HepG2 (cell line): ENCODE data around the gene EDEM3. TPM values are rescaled to one million over a fixed set of nuclear protein-coding genes. Genes with fewer than 3 reads are reported as not detected.

Source experiments
- ATAC-seq: fragments of 200-7000 bp; cut with Tn5 transposase; 3 replicates; pipeline ENCODE4 v1.9.1; 2020; ENCODE audit warnings: mild to moderate bottlenecking, moderate library complexity
- BruUV-seq: library from RNA; stranded (reverse); fragments of 400-500 nt; replicated peaks from 2 replicates; lab custom pipeline; 2021; lab: Mats Ljungman, UMichigan
- CTCF ChIA-PET: fragments of 300-600 bp; formaldehyde crosslinking; extraction: SDS; loops from one replicate; lab custom pipeline; 2021; ENCODE audit warnings: low total read pairs, inconsistent platforms, low intra/inter-chr PET ratio; lab: Yijun Ruan, JAX
- POLR2A ChIA-PET: fragments of 350-600 bp; sonication (Branson Sonifier 250); formaldehyde crosslinking; loops from one replicate; lab custom pipeline; 2020; ENCODE audit warnings: antibody characterized with exemption, inconsistent platforms; lab: Yijun Ruan, JAX
- DNase-seq: peaks from one replicate; pipeline ENCODE4 v3.0.0-alpha.2; 2015; ENCODE audit warnings: low spot score
- FAIRE-seq: peaks from 3 replicates; lab custom pipeline; 2011; peaks lifted over from hg19 to GRCh38; lab: Jason Lieb, UNC
- H2AFZ ChIP-seq: one replicate; pipeline ENCODE4 v1.6.1; 2011; ENCODE audit warnings: low read length, inconsistent platforms
- H3K27ac ChIP-seq: fragments of 300-600 bp; 3 replicates; pipeline ENCODE4 v1.8.0; 2011; ENCODE audit warnings: mixed run types, mild to moderate bottlenecking, mixed read lengths, low read length, inconsistent platforms; ENCODE audit not compliant: insufficient read depth; ENCODE audit errors: extremely low read length
- H3K27me3 ChIP-seq, 2 experiments: fragments of 200-600 bp in 1 of 2; 2 replicates in 1 of 2; 3 replicates in 1 of 2; pipeline versions ENCODE4 v1.6.0 to v1.8.0; 2011; ENCODE audit warnings: low read length in 2 of 2, mild to moderate bottlenecking in 2 of 2, moderate library complexity in 2 of 2, inconsistent platforms in 1 of 2; ENCODE audit not compliant: insufficient read depth in 2 of 2, control insufficient read depth in 1 of 2
- H3K36me3 ChIP-seq, 2 experiments: fragments of 200-600 bp in 1 of 2; replicated peaks in 1 of 2; 2 replicates in 1 of 2; 3 replicates in 1 of 2; pipeline versions ENCODE4 v1.5.1 to v1.8.0; 2011; ENCODE audit warnings: low read length in 2 of 2, inconsistent platforms in 1 of 2; ENCODE audit not compliant: insufficient read depth in 2 of 2, control insufficient read depth in 1 of 2
- H3K4me1 ChIP-seq: 2 replicates; pipeline ENCODE4 v1.5.1; 2012; ENCODE audit warnings: low read length, inconsistent platforms; ENCODE audit not compliant: insufficient read depth
- H3K4me2 ChIP-seq: 2 replicates; pipeline ENCODE4 v1.6.0; 2011; ENCODE audit warnings: low read depth, low read length, inconsistent platforms
- H3K4me3 ChIP-seq, 3 experiments: fragments of 200-600 bp in 1 of 3; sonication (generic), shearing (Covaris generic) in 1 of 3; replicated peaks in 1 of 3; 2 replicates each; pipeline ENCODE4 v1.5.1; 2011 to 2016; ENCODE audit warnings: low read length in 3 of 3, inconsistent platforms in 2 of 3, low read depth in 2 of 3, mild to moderate bottlenecking in 2 of 3, control low read depth in 1 of 3, mixed read lengths in 1 of 3; ENCODE audit not compliant: insufficient read depth in 1 of 3
- H3K79me2 ChIP-seq: one replicate; pipeline ENCODE4 v1.6.1; 2011; ENCODE audit warnings: low read length, inconsistent platforms; ENCODE audit not compliant: insufficient read depth
- H3K9ac ChIP-seq: 2 replicates; pipeline ENCODE4 v1.6.0; 2011; ENCODE audit warnings: mild to moderate bottlenecking, low read depth, low read length, inconsistent platforms; ENCODE audit not compliant: insufficient read depth
- H3K9me3 ChIP-seq: 2 replicates; pipeline ENCODE4 v1.5.1; 2012; ENCODE audit warnings: mild to moderate bottlenecking, low read length
- H4K20me1 ChIP-seq: 2 replicates; pipeline ENCODE4 v1.6.0; 2011; ENCODE audit warnings: inconsistent platforms, mild to moderate bottlenecking, low read length, moderate library complexity; ENCODE audit not compliant: insufficient read depth
- ELF3 ChIP-seq: IDR thresholded peaks from 2 replicates; pipeline ENCODE4 v1.6.1; 2016; ENCODE audit warnings: missing genetic modification reagents, missing compliant biosample characterization
- HIC2 ChIP-seq: sonication (generic); formaldehyde crosslinking; IDR thresholded peaks from 2 replicates; pipeline ENCODE4 v1.9.0; 2022; ENCODE audit warnings: low read depth, missing genetic modification reagents
- KAT2B ChIP-seq: fragments of 150-350 bp; IDR thresholded peaks from 2 replicates; pipeline ENCODE4 v1.6.1; 2014; ENCODE audit warnings: low read depth, low read length, borderline replicate concordance
- MLXIP ChIP-seq: sonication (generic); formaldehyde crosslinking; IDR thresholded peaks from 2 replicates; pipeline ENCODE4 v1.9.0; 2021; ENCODE audit warnings: missing genetic modification reagents, borderline replicate concordance
- RBAK ChIP-seq: sonication (generic); formaldehyde crosslinking; IDR thresholded peaks from 2 replicates; pipeline ENCODE4 v1.5.1; 2020; ENCODE audit warnings: mild to moderate bottlenecking, missing genetic modification reagents
- SRSF1 ChIP-seq: fragments of 200-400 bp; formaldehyde crosslinking; optimal IDR thresholded peaks from 2 replicates; pipeline ENCODE3; 2017; ENCODE audit warnings: mild to moderate bottlenecking, low read depth, low read length, moderate library complexity
- SYNCRIP ChIP-seq: fragments of 200-400 bp; formaldehyde crosslinking; IDR thresholded peaks from 2 replicates; pipeline ENCODE4 v1.6.1; 2018; ENCODE audit warnings: mild to moderate bottlenecking, low read depth, low read length; ENCODE audit not compliant: insufficient read depth
- TFE3 ChIP-seq: IDR thresholded peaks from 2 replicates; pipeline ENCODE4 v1.6.1; 2016
- ZBTB46 ChIP-seq: sonication (generic); formaldehyde crosslinking; IDR thresholded peaks from 2 replicates; pipeline ENCODE4 v1.4.0; 2020; ENCODE audit warnings: mild to moderate bottlenecking, missing genetic modification reagents, borderline replicate concordance
- ZFP91 ChIP-seq: sonication (generic); formaldehyde crosslinking; IDR thresholded peaks from 2 replicates; pipeline ENCODE4 v1.9.0; 2022; ENCODE audit warnings: missing genetic modification reagents, mild to moderate bottlenecking, borderline replicate concordance
- ZNF431 ChIP-seq: sonication (generic); formaldehyde crosslinking; IDR thresholded peaks from 2 replicates; pipeline ENCODE4 v1.9.0; 2022; ENCODE audit warnings: missing genetic modification reagents, low read depth, mild to moderate bottlenecking, borderline replicate concordance
- WGBS: methylation state at CpG from one replicate; pipeline ENCODE4 v1.1.6; 2017; ENCODE audit warnings: low lambda C conversion rate; 5-methylcytosine and 5-hydroxymethylcytosine counted together
- in situ Hi-C: cut with HindIII; loops from 2 replicates; pipeline ENCODE4 v1.10.0; 2017; ENCODE audit warnings: low pct_unique_long_range_greater_than_20kb; ENCODE audit not compliant: extremely low pct_ligation_motif_present
- intact Hi-C: fragments of 100-400 bp; cut with micrococcal nuclease; formaldehyde crosslinking; loops from one replicate; pipeline ENCODE4 v1.10.0; 2022; ENCODE audit not compliant: unreplicated experiment
- polyA plus RNA-seq, 8 experiments: library from polyadenylated mRNA; depleted of rRNA in 3 of 8; stranded (reverse) in 7 of 8; unstranded in 1 of 8; fragments of >200 nt; fragmentation: Illumina TruSeq in 4 of 8; extraction: Trizol in 4 of 8; gene quantifications; 2 replicates each; pipeline versions ENCODE4 v1.2.1 to v1.2.3, GENCODE V29; 2011 to 2016; ENCODE audit warnings: low read depth in 4 of 8, missing spikeins in 1 of 8, mixed read lengths in 1 of 8; ENCODE audit not compliant: insufficient read depth in 1 of 8
- total RNA-seq, 5 experiments: library from RNA; depleted of rRNA; stranded (reverse); fragments of >200 nt; fragmentation: Illumina TruSeq; extraction: Trizol; gene quantifications; 2 replicates each; pipeline ENCODE4 v1.2.3, GENCODE V29; 2016; ENCODE audit warnings: low read depth in 1 of 5

Gene EDEM3
- total and polyA plus RNA-seq, 2 of the 13 experiments (the other 11 are each of a cell fraction or from before 2014, with no cell fraction given): 13.1 to 18.2 TPM

- TF ChIP-seq HIC2 (CRISPR knock-in tag) (no peak), KAT2B (no peak), ELF3 (CRISPR knock-in tag) (no peak), ZFP91 (CRISPR knock-in tag) (no peak), SRSF1 (no peak), MLXIP (CRISPR knock-in tag) (no peak)
Measured at GRCh38 chr1:184698016-184698415, 56.6 kb downstream of the EDEM3 start (continued).

- WGBS: 96% methylated on average over 3 of the region's 3 CpGs
- no peaks in the 10 kb centered on the region for H4K20me1 ChIP-seq
- intact Hi-C loops: loop anchor here (10.0 kb wide), 1 partner anchor 472 kb away; no protein-coding TSS in a partner anchor
- H3K9me3 ChIP-seq: no peaks in the 10 kb centered on the region
- no peaks in the 10 kb centered on the region for H3K27me3 ChIP-seq
- POLR2A ChIA-PET: no interaction called here
- no TSS peak for BruUV-seq
- H3K36me3 ChIP-seq: peaks cover 0 to 1% of the 10 kb centered on the region in 2 experiments; a peak in 2 of 5 replicates
- in situ Hi-C loops: no loop called here
- no peaks in the 10 kb centered on the region for H3K79me2 ChIP-seq
- ATAC-seq (no peak), FAIRE-seq (no peak), DNase-seq (no peak)
- no peak overlapping the region for H3K27ac ChIP-seq
- H3K4me1 ChIP-seq: no peaks in the 10 kb centered on the region
- H3K9ac ChIP-seq: no peak overlapping the region
- H2AFZ ChIP-seq: no peak overlapping the region
- H3K4me2 ChIP-seq: no peak overlapping the region
- H3K4me3 ChIP-seq: no peak overlapping the region
- CTCF ChIA-PET: no interaction called here
- TF ChIP-seq ZNF431 (CRISPR knock-in tag) (no peak), SYNCRIP (no peak), TFE3 (no peak), ZBTB46 (CRISPR knock-in tag) (no peak), RBAK (CRISPR knock-in tag) (no peak)
Measured at GRCh38 chr1:184696403-184696802, 58.3 kb downstream of the EDEM3 start.
